NCI-H2081 (cell line): ENCODE results near the gene FURIN.
"Not testable (repeated sequence)": the region's sequence is repeated elsewhere in the genome, so short reads cannot be mapped to it uniquely, and the experiment has no call there.

Experiments
- DNase-seq, 2 experiments: peaks; one replicate each; lab custom pipeline; 2025; lab: John Stamatoyannopoulos, UW

Gene FURIN

GRCh38 chr15:90916461-90916860, 48.1 kb downstream of the FURIN start:
- DNase-seq, result no peak

GRCh38 chr15:90917569-90917968, 49.2 kb downstream of the FURIN start:
- DNase-seq, result no peak

GRCh38 chr15:90918034-90918788, 49.8 kb downstream of the FURIN start:
- DNase-seq, result no peak

GRCh38 chr15:90918835-90919234, 50.4 kb downstream of the FURIN start:
- DNase-seq, result no peak

- no peak for DNase-seq
These were observed 53.5 kb downstream of the FURIN start for GRCh38 chr15:90921887-90922286.

- DNase-seq, result not testable (repeated sequence)
These were observed 54.4 kb downstream of the FURIN start for GRCh38 chr15:90922712-90923322.

- no peak for DNase-seq
These were observed 56.0 kb downstream of the FURIN start for GRCh38 chr15:90924375-90924774.

- DNase-seq, result not testable (repeated sequence)
These were observed 58.4 kb downstream of the FURIN start for GRCh38 chr15:90926766-90927165.

GRCh38 chr15:90928106-90928505, 59.7 kb downstream of the FURIN start:
- not testable (repeated sequence) for DNase-seq

- no peak for DNase-seq
These were observed 61.0 kb downstream of the FURIN start for GRCh38 chr15:90929246-90930019.

- DNase-seq, result no peak
These were observed 62.6 kb downstream of the FURIN start for GRCh38 chr15:90930861-90931574.

- DNase-seq, result no peak
These were observed 63.1 kb downstream of the FURIN start for GRCh38 chr15:90931575-90931827.

GRCh38 chr15:90931828-90932659, 63.7 kb downstream of the FURIN start, which contains the start of gene HDDC3:
HDDC3 (minus strand) TSS chr15:90932549; CDS start chr15:90932540, 9 bp downstream.
- DNase-seq, result peak; percentile 85 to 94

GRCh38 chr15:90932660-90932991, 64.2 kb downstream of the FURIN start:
- no peak for DNase-seq
